Breast epithelium (tissue), 4 donors: Measurements from ENCODE around the gene PDZD11. TPM values are rescaled to one million over a fixed set of nuclear protein-coding genes. Genes with fewer than 3 reads are reported as not detected.

ENCODE experiments used
- DNase-seq, 2 donors: peaks; one replicate each; pipeline ENCODE4 v3.0.0-alpha.2; 2019; ENCODE audit warnings: low spot score in 2 of 2
- H3K27ac ChIP-seq, 2 donors: fragments of 200-600 bp; sonication (generic) in 1 of 2; one replicate each; pipeline ENCODE4 v1.5.1; 2016 to 2019; ENCODE audit warnings: mild to moderate bottlenecking in 1 of 2
- H3K27me3 ChIP-seq, 2 donors: fragments of 200-600 bp; sonication (generic) in 1 of 2; one replicate each; pipeline versions ENCODE4 v1.5.1 to v1.6.0; 2017 to 2019; ENCODE audit warnings: control low read depth in 1 of 2, mild to moderate bottlenecking in 1 of 2
- H3K36me3 ChIP-seq: fragments of 200-600 bp; one replicate; pipeline ENCODE4 v1.5.1; 2019
- H3K4me1 ChIP-seq, 2 donors: fragments of 200-600 bp; sonication (generic); one replicate each; pipeline ENCODE4 v1.5.1; 2016 to 2019; ENCODE audit warnings: control low read depth in 1 of 2
- H3K4me3 ChIP-seq, 3 donors: fragments of 200-600 bp; sonication (generic); 1 replicate in 2 of 3; 2 replicates in 1 of 3; pipeline ENCODE4 v1.5.1; 2016 to 2019; ENCODE audit warnings: mild to moderate bottlenecking in 3 of 3, moderate library complexity in 2 of 3
- H3K9me3 ChIP-seq, 2 donors: fragments of 200-600 bp; sonication (generic) in 1 of 2; one replicate each; pipeline ENCODE4 v1.5.1; 2016 to 2019; ENCODE audit warnings: control low read depth in 1 of 2
- POLR2A ChIP-seq: fragments of 450-650 bp; IDR thresholded peaks from one replicate; pipeline ENCODE4 v1.6.1; 2016; ENCODE audit warnings: antibody characterized with exemption, mild to moderate bottlenecking, moderate library complexity
- POLR2AphosphoS5 ChIP-seq, 3 donors: sonication (generic); formaldehyde crosslinking; IDR thresholded peaks; one replicate each; pipeline ENCODE4 v1.6.1; 2017; ENCODE audit warnings: antibody characterized with exemption in 3 of 3
- intact Hi-C: fragments of 100-400 bp; cut with DNase I; formaldehyde crosslinking; loops from one replicate; pipeline ENCODE4 v1.15.1; 2023; ENCODE audit warnings: low total_unique reads
- total RNA-seq, 3 donors: library from RNA; depleted of rRNA; stranded (reverse); fragments of >200 nt; gene quantifications; one replicate each; pipeline ENCODE4 v1.1.0, GENCODE V29; 2016
- TF ChIP-seq, protein P1 (sequence below), 3 donors: fragments of 450-650 bp; IDR thresholded peaks; one replicate each; pipeline ENCODE4 v1.5.1; 2016 to 2017; ENCODE audit warnings: antibody characterized with exemption in 3 of 3, mild to moderate bottlenecking in 3 of 3, moderate library complexity in 3 of 3

Gene PDZD11
- total RNA-seq, 3 donors from 2014 or later: 27.2 to 33.0 (median 32.1) TPM

DNA sequence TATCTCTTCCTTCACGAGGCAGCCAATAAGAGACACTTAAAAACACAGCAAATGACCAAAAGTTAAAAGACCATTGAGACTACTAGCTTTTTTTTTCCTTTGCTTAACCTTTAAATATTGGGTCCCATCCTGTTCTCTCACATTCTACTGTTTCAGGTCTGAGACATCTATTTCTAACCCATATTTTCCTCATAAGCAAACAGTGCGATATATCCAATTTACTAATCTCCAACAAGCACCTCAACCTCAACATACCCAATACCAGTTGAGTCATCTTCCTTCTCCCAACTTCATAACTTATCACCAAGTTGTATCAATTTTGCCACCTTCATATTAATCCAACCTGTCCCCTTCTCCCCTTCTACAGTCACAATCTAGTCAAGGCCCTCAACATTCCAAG, 48.2 kb downstream of the PDZD11 start:
- TF ChIP-seq, protein P1, sequence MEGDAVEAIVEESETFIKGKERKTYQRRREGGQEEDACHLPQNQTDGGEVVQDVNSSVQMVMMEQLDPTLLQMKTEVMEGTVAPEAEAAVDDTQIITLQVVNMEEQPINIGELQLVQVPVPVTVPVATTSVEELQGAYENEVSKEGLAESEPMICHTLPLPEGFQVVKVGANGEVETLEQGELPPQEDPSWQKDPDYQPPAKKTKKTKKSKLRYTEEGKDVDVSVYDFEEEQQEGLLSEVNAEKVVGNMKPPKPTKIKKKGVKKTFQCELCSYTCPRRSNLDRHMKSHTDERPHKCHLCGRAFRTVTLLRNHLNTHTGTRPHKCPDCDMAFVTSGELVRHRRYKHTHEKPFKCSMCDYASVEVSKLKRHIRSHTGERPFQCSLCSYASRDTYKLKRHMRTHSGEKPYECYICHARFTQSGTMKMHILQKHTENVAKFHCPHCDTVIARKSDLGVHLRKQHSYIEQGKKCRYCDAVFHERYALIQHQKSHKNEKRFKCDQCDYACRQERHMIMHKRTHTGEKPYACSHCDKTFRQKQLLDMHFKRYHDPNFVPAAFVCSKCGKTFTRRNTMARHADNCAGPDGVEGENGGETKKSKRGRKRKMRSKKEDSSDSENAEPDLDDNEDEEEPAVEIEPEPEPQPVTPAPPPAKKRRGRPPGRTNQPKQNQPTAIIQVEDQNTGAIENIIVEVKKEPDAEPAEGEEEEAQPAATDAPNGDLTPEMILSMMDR (IDR thresholded peaks at IDR 0.05): no peak
- TF ChIP-seq POLR2AphosphoS5 (IDR thresholded peaks at IDR 0.05): no peak
- no peak for TF ChIP-seq POLR2A
- no peaks in the 10 kb centered on the region for H3K4me1 ChIP-seq
- no peaks in the 10 kb centered on the region for H3K36me3 ChIP-seq
- intact Hi-C loops: no loop called here
- no peak overlapping the region for H3K27ac ChIP-seq
- H3K9me3 ChIP-seq: no peaks in the 10 kb centered on the region
- H3K4me3 ChIP-seq: no peak overlapping the region
- peaks cover 0 to 51% of the 10 kb centered on the region in 2 donors for H3K27me3 ChIP-seq
- DNase-seq: no peak

DNA sequence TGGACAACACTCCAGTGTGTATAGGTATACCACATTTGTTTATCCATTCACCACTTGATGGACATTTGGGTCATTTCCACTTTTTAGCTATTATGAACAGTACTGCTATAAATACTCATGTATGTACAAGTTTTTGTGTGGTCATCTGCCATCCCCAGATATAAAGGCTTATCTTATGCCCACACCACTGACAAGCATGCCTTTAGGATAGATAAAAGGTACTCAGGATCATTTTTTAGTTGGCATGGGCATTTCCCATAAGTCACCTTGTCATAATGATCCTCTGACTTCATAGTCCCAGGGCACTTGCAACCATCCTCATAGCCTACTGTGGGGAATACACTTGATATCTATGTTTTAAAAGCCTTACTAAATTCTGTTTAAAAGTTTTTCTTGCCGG, 49.0 kb downstream of the PDZD11 start:
- TF ChIP-seq, protein P1 (IDR thresholded peaks at IDR 0.05): no peak
- TF ChIP-seq POLR2AphosphoS5 (IDR thresholded peaks at IDR 0.05): no peak
- no peak for TF ChIP-seq POLR2A
- intact Hi-C loops: no loop called here
- Histone ChIP-seq H3K4me3 (no peak overlapping the region), H3K4me1 (no peaks in the 10 kb centered on the region), H3K27ac (no peak overlapping the region), H3K36me3 (no peaks in the 10 kb centered on the region), H3K27me3 (peaks cover 0 to 54% of the 10 kb centered on the region in 2 donors), H3K9me3 (no peaks in the 10 kb centered on the region)
- no peak for DNase-seq

Other genes starting within 250 kb of the PDZD11 start
- gene AWAT2, start 240.0 kb downstream of the PDZD11 start, total RNA-seq: not detected
- not detected for gene OTUD6A, start 227.5 kb downstream of the PDZD11 start, total RNA-seq
- 10 to 100 TPM; 71.8 to 87.2 (median 86.9) TPM for gene IGBP1, start 156.5 kb downstream of the PDZD11 start, total RNA-seq
- gene DGAT2L6, start 112.4 kb downstream of the PDZD11 start, total RNA-seq: not detected
- gene AWAT1, start 55.3 kb downstream of the PDZD11 start, total RNA-seq: not detected
- gene P2RY4, start 29.7 kb downstream of the PDZD11 start, total RNA-seq: 1 to 10 TPM in 1 of 3 donors, under 1 TPM in 2; 0.33 to 1.3 (median 0.64) TPM
- gene ARR3, start 21.6 kb downstream of the PDZD11 start, total RNA-seq: not detected
- not detected for gene RAB41, start 7.8 kb downstream of the PDZD11 start, total RNA-seq
- under 1 TPM; 0.15 to 0.80 (median 0.33) TPM for gene KIF4A, start 177 bp upstream of the PDZD11 start, total RNA-seq
- gene GDPD2, start 133.4 kb upstream of the PDZD11 start, total RNA-seq: under 1 TPM in 1 of 3 donors, not detected in 2; 0.15 TPM
- 10 to 100 TPM in 2 of 3 donors, 1 to 10 TPM in 1; 3.7 to 30.3 (median 21.0) TPM for gene DLG3, start 154.9 kb upstream of the PDZD11 start, total RNA-seq